Myocyte (in vitro differentiated cells): Measurements from ENCODE around the gene DPH7. TPM values are rescaled to one million over a fixed set of nuclear protein-coding genes. Genes with fewer than 3 reads are reported as not detected.
"Not testable (repeated sequence)": the region's sequence is repeated elsewhere in the genome, so short reads cannot be mapped to it uniquely, and the experiment has no call there.

Source experiments
- DNase-seq: peaks from one replicate; pipeline ENCODE4 v3.0.0-alpha.2; 2012; ENCODE audit warnings: low read depth
- total RNA-seq: library from RNA; depleted of rRNA; stranded (reverse); fragments of >200 nt; gene quantifications from 2 replicates; pipeline ENCODE4 v1.2.3, GENCODE V29; 2014

DPH7 gene
- total RNA-seq, 1 donor from 2014 or later, result 30.6 TPM

DNA sequence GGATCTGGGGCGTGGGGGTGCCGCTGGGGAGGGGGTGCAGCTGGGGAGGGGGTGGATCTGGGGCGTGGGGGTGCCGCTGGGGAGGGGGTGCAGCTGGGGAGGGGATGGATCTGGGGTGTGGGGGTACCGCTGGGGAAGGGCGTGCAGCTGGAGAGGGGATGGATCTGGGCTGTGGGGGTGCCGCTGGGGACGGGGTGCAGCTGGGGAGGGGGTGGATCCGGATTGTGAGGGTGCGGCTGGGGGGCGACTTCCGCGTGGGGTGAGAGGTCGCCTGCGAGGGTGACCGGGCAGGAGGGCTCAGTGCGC, 27.8 kb downstream of the DPH7 start:
- not testable (repeated sequence) for DNase-seq

DNA sequence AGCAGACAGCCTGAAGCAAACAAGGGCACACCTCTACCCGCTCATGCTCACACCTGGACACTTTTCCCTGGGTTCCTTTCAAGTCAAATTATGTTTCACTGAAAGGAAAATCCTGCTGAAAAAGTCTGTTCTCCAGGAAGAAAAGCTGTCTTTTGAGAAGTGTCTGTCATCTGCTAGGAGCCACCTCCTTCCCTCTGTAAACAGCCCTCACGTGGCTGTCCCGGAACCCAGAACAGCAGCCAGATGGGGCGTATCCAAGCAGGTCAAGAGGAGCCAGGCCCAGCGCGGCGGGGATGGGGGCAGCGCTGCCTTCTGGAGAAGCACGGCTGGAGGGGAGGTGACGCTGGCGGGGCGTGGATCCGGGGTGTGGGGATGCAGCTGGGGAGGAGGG, 28.5 kb downstream of the DPH7 start, which contains the start of gene PNPLA7:
PNPLA7 (minus strand) TSS at position 172 of the 391 bp plus-strand sequence. CDS start 205 bp downstream, outside the sequence.
- DNase-seq, result peak; percentile 75

DNA sequence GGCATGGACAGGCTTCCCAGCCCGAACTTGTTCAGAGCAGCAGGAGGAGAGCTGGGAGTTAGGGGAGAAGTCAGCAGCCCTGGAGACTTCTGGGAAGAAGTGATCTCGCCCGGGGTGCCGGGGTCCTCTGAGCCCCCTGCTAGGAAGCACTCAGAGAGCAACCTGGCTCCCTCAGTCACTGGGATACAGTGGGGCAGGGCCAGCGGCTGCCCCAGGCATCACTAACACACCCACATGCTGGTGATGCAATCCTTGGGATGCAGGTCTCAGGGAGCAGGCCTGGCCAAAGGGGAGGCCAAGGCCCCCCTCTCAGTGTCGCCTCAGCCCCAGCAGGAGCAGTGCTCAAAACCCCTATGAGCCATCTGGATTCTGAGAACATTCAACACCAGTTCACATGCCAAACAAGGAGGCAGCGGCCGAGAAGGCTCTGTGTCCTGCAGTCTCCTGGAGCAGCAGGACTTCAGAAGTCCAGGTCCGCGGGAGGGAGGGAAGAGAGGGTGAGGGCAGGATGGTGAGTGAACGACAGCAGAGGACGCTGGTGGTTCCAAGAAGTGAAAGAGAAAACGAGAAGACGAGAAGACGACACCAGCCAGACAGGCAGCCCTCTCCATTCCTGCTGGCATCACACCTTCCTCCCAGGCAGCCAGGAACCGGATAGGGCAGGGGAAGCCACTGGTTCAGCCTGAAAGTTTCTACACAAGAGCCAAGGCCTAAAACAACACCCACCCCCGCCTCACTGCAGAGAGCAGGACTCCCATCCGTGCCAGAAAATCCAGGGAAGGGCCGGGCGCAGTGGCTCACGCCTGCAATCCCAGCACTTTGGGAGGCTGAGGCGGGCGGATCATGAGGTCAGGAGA, 30.8 kb downstream of the DPH7 start:
- DNase-seq, result no peak

DNA sequence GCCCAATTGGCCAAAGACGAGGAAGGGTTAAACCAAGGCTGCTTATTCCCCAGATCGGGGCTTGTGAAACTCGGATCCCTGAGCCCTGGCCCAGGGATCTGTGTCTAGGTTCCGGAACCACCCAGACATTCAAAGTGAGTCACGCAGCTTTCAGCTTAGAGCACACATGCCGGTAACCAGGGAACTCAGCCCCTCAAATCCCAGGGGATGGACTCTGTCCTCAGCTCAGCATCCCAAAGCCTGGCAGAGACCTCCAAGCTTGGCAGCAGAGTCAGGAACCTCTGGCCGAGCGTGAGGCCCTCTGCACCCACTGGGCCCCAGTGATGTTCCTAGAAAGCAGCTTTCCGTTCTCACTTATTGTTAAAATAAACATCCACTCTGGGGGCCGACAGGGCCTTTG, 33.6 kb downstream of the DPH7 start:
- no peak for DNase-seq

DNA sequence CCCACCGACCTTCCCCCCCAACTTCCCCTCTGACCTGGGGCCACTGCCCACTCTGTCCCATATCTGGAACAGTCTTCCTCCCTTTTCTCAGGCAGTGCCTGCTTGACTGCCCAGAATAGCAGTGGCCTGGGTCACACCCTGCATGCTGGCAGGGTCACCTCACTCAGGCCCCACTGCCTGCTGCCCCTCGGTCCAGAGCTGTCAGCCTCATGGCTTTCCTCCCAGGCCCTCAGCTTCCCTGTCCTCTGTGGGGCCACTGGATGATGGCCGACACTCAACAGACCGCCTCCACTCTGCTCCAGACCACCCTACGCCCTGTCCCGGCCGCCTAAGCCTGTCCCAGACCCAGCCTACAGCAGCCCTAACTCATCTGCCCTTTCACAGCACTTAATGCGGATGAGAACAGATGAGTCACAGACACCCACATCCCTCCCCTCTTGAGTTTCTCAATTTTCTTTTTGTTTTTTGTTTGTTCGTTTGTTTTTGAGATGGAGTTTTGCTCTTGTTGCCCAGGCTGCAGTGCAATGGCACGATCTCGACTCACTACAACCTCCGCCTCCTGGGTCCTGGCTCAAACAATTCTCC, 34.5 kb downstream of the DPH7 start:
- no peak for DNase-seq

DNA sequence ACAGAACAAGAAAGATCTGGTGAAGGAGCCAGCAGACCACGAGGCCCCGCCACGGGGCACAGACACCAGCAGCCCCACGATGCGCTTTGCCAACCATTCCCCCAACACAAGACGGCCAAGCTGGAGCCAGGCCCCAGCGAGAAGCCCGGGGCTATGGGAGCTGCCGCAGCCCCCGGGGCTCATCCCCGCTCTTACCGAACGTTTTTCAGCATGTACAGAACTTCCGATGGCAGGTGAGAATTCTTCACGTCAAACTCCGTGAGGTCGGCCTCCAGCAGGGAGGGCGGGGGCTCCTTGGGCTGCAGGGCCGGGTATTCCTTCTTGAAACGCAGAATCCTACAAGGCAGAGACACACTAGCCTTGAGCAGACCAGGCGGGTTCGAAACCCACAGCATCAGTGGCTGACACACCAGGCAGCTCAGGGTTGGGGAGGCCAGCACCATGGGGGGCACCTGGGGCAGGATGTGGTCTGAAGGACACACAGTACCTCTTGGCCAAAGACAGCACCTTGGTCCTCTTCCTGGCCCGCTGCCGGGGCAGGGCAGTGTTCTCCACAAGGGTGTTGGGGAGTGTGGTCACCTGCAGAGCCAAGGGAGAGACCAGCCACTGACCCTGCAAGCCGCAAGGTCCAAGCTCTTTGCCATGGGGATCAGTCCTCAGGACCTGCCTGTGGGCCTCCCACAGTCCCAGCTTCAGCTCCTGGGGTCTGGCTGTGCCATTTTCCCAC, 35.3 kb downstream of the DPH7 start:
- no peak for DNase-seq

DNA sequence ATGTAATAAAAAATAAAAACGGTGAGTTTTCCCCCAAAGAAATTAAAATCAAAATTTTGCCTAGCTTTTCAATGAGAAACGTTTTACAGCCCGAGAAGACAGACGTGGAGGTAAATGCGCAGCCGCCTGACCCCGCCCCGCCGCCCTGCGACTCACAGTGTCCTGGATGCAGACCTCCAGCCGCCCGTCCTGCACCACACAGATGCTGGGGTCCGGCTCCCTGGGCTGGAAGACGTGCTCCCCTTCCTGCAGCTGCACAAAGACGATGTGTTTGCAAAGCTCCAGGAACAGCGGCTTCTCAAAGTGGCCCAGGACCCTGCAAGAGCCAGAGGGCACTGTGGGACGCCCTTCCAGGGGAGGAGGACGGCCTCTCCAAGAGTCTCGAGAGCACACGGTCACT, 36.2 kb downstream of the DPH7 start:
- DNase-seq, result no peak

DNA sequence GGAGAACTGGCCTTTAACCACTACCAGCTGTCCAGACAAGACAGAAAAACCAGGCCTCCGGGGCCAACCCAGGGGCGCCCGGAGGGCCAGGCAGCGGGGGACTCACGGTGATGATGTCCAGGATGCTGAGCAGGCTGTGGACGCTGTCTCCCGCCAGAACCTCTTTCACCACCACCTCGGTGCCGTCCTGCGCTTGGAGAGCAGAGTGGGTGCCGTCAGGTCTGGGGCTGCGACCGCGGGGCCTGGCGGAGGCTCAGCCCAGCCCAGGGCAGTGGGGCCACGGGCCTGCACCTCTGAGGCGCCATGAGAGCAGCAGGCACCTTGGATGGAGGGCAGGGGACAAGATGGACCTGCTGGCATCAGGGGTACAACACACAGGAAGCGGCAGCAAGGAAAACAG, 38.2 kb downstream of the DPH7 start:
- DNase-seq, result no peak

DNA sequence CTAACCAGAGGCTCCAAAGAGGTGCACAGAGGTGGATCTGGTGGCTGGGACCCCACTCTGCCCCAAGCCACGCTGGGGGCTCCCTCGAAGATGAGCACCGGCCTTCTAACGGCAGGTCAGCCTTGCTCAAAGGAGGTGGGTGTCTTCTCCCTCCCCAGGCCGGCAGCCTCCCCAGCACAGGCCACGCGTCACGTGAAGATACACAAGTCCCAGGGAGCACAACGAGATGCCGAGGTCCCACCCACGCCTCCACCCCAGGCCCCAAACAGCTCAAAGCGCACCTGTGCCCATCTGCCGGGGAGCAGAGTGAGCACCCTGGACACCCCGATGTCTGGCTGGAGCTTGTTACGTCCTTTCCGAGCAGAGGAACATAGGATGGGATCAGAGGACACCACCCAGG, 40.7 kb downstream of the DPH7 start:
- no peak for DNase-seq

DNA sequence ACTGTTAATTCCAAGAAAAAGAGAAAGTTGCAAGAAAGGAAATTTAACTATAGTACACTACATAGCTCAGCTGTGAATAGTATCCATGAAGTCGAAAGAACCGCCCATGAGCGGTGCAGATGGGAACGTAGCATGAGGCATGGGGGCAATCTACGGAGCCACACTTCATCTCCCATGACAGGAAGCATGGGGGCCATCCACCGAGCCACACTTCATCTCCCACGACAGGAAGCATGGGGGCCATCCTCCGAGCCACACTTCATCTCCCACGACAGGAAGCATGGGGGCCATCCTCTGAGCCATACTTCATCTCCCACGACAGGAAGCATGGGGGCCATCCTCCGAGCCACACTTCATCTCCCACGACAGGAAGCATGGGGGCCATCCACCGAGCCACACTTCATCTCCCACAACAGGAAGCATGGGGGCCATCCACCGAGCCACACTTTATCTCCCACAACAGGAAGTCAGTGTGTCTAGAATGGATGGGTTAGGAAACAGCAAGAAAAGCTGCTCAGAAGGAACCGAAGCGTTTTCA, 42.1 kb downstream of the DPH7 start:
- DNase-seq, result not testable (repeated sequence)

DNA sequence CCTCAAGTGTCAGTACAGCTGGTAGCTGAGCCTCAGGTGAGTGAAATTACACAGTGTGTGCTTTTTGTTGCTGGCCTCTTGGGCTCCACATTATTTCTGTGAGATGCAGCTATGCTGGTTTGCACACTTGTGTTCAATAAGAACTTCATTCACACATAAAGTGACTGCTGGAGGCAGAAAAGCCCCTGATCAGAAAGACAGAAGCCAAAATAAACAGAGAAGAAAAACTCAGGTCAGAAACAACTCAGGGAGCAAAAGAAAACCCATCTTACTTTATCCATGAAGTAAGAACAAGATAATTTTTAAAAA, 43.7 kb downstream of the DPH7 start:
- no peak for DNase-seq

DNA sequence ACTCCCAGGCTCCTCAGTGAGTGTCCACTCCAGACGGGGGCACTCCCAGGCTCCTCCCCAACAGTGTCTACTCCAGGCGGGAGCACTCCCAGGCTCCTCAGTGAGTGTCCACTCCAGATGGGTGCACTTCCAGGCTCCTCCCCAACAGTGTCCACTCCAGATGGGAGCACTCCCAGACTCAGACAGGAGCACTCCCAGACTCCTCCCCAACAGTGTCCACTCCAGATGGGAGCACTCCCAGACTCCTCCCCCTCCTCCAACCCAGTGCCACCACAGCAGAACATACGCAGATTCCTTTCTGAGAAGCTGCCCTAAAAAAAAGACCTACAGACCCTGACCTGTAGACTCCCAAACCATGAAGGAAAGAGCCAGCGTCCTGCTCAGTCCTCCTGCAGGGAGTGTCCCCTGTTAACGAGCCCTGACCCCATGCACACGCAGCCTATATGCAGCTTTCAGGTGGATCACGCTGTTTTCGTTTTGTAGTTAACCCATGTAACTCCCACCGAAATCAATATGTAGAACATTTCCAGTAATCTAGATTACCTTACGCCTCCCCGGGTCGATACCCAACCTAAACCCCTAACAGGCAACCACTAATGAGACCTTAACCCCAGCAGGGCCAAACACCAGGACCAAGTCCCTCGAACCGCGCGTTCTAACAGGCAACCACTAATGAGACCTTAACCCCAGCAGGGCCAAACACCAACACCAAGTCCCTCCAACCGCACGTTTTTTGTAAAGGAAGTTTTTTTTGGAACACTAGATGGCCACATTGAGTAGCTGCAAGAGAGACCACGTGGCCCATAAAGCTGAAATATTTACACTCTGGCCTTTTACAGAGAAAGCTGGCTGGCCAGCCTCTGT, 44.2 kb downstream of the DPH7 start:
- DNase-seq, result peak; percentile 71

DNA sequence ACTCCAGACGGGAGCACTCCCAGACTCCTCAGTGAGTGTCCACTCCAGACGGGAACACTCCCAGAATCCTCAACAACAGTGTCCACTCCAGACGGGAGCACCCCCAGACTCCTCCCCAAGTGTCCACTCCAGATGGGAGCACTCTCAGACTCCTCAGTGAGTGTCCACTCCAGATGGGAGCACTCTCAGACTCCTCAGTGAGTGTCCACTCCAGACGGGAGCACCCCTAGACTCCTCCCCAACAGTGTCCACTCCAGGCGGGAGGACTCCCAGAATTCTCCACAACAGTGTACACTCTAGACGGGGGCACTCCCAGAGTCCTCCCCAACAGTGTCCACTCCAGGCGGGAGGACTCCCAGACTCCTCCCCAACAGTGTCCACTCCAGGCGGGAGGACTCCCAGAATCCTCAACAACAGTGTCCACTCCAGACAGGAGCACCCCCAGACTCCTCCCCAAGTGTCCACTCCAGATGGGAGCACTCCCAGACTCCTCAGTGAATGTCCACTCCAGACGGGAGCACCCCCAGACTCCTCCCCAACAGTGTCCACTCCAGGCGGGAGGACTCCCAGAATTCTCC, 45.7 kb downstream of the DPH7 start:
- not testable (repeated sequence) for DNase-seq

DNA sequence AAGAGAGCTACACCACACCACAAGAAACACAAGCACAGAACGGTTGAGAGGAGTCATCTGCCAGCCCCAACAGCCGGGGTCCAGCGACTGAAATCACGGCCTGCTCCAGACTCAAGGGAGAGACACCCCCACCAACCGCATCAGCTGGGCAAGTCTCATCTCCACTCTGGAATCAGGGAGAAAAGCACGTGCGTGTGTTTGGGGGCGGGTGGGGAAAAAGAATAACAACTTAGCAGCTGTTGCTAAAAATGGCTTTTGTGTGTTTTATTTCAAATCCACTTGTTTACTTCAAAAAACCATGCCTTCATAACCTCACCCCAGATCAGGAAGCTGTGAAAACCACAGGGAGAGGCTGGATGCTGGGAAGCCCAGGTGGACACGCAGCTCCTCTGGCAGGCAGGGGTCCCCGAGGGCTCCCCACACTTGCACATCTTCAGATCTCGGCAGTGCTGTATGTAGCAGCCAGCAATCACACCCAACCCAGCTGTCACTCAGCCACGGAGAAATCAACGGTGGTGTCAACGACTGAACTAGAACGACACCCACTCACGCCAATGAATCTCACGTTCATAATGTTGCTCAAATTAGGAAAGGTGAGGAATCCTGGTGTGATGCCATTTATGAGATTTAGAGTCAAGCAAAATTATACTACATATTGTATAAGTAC, 47.5 kb downstream of the DPH7 start:
- DNase-seq, result peak; percentile 90

DNA sequence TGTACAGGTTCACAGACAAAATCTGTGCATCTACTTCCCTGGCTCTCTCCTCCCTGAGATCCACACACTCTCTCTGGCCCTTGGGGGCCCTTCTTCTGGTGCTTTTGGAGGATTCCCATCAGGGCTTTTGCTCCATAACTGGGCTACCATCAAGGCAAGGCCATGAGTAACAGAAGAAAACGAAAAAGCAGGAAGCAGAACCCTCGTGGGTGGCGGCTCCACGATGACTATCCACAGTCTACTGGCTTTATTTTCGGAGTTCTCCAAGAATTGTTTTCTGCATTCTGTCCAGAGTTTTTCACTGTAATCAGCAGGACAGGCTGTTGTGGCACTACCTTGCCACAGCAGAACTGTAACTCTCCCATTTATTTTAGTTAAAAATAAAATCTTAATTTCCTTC, 48.4 kb downstream of the DPH7 start:
- DNase-seq, result no peak

DNA sequence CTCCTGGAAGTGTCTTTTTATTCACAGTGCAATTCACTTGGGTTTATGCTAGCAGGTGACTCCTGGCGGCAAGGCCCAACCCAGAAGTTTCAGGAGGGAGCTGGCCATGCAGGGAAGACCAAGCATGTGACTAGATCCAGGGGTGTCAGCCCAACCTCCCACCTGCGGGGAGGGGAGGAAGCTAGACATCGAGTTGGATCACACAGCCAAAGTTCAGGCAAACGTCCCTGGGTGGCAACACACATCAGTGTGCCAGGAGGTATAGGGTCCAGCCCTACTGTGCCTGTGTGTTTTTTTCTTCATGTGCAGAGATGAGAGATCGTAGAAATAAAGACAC, 53.8 kb downstream of the DPH7 start:
- no peak for DNase-seq

DNA sequence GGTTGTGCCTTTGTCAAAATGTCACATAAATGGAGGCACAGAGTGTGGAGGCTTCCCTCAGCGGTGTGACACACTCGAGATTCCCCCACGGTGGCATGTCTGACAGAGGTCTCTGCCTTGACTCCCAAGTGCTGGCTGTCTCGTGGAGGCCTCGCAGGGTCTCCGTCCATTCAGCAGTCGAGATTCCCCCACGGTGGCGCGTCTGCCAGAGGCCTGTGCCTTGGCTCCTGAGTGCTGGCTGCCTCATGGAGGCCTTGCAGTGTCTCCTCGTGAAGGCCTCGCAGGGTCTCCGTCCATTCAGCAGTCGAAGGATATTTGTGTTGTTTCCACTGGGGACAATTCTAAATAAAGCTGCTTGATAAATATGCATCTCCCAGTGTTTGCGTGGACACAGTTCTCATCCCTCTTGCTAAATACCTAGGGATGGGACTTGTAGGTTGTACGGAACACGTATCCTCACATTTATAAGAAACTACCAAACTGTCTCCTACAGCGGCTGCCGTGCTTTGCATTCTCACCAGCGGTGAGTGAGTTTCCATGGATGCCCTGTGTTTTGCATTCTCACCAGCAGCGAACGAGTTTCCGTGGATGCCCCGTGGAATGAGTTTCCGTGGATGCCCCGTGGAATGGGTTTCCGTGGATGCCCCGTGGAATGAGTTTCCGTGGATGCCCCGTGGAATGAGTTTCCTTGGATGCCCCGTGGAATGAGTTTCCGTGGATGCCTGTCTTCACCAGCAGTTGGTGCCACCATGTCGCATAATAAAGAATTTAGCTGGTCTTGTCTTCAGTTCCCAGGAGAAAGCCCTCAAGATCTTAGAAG, 54.4 kb downstream of the DPH7 start:
- no peak for DNase-seq

DNA sequence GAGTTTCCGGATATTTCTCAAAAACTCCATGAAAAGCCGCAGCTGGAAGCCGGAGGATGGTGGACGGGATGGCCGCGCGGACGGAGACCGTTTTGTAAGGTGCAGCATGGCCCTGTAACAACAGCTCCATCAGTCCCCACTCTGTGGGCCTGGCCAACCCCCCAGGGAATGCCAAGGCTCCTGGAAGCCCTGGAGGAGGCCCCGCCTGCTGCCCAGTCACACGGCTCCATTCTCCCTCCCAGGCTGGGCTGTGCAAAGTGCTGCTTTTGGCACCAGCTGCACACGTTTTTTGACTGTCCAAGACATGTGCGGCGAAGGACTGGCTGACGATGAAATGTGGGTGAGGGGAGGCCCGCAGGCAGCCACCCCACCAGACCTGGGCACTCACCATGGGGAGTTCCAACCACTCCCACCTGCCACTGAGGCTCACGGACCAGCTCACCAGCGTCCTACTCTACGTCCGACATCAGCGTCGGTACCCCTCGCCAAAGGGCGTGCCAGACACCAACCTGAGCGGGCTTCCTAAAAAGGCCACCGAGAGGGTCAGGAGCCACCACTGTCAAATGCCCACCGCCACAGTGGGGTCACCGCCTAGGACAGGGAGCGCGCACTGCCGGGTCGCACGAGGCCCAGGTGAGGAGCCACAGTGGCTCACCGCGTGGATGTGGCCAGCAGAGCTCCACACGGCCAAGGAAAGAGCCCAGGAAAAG, 55.8 kb downstream of the DPH7 start:
- DNase-seq, result no peak

DNA sequence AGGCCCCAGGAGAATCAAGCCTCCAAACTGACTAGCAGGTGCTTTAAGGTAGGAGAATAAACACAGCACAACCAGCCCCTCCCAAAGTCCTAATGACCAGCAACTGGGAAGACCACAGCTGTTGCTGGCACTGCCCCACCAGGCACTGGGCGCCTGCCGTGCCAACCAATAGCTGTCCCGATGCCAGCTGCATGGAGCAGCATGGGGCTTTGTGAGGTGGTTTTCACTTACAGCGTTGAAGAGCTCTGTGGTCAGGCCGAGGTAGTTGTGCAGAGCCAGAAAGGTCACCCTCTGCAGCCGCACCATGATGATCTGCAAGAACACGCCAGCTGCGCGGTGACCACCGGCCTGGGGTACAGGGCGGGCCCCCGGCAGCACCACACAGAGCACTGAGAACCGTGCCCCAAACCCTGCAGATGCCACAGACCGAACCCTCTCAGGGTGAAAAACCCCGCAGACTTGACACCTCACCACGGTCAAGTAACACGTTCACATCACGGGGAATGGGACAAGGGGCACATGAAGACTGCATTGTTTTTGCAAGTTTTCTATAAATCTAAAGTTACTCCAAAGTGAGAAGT, 57.2 kb downstream of the DPH7 start:
- peak; percentile 97 for DNase-seq
